Kasumi-1 (cell line): ENCODE measurements around the gene FHAD1.

ENCODE experiments used
- DNase-seq, 2 experiments: peaks; one replicate each; lab custom pipeline; 2025; lab: John Stamatoyannopoulos, UW

Gene FHAD1

DNA sequence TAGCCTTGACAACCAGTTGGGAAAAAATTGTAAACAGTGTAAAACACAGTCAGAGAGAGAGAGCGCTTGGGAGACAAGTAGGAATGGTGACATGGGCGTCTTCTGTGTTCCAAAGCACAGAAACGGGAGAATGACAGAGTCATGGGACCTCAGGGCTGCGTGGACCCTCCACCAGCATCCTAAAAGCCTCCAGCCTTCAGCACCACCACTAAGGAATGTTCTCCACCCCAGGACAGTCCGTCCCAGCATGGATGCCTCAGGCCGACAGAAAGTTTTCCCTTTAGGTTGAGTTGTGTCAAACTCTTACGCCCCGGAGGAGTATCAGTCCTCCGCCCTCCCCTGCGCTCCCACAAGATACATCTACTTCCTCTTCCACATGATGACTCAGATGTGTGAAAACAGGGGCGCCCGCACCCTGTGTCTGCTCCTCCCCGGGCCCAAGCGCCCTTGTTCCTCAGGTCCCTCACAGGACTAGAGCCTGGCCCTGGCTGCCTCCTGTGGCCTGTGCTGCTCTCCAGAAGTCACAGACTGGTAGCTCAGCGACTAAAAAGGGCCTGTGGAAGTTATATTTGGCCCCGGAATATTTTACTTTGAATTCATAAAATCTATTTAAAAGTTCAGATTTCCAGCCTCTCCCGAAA lies 98.8 kb downstream of the FHAD1 start:
- DNase-seq = peak; percentile 90 to 91

DNA sequence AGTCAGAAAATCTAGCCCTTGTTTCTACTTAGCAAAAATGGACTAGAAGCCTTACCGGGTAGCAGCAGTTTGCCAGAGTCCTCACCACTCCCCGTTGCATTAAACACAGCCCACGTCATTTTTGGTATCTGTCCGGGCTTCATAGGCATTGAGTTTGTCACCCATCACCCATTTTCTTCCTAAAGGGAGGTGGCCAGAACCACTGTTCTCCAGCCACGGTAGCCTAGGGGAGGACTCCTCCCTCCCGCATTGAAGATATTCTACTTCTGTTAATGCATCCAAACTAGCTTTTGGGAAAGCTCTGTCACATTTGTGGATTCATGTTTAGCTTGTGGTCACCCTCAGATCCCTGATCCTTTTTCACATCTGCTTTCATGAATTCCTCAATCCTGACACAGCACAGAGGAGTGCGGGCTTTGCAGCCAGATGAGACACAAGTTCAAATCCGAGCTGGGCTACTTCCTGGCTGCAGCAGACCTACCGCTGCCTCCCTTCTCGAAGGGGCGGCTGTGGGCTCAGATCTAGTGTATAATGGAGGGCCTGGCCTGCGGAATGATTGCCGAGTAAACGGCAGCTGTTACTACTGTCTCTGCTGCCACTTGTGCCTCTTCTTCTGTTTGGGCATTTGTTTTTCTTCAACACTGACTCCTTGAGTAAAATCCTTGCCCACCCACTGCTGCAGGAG lies 99.5 kb downstream of the FHAD1 start:
- no peak for DNase-seq

DNA sequence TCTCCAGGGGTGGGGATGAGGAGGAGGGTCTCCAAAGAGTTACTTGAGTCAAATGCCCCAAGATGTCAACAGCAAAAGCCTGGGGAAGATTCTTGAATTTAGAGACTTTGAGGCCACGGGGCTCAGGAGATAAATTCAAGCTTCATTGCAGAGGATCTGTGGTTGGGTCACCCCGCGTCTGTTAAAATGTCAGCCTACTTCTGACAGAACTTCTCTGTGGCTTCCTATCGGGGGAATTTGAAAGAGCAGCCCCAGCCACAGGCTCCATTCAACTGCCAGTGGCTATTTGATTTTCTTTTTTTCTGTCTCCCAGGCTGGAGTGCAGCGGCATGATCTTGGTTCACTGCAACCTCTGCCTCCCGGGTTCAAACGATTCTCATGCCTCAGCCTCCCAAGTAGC lies 100.2 kb downstream of the FHAD1 start:
- DNase-seq = peak in 1 of 2 experiments; percentile 12

DNA sequence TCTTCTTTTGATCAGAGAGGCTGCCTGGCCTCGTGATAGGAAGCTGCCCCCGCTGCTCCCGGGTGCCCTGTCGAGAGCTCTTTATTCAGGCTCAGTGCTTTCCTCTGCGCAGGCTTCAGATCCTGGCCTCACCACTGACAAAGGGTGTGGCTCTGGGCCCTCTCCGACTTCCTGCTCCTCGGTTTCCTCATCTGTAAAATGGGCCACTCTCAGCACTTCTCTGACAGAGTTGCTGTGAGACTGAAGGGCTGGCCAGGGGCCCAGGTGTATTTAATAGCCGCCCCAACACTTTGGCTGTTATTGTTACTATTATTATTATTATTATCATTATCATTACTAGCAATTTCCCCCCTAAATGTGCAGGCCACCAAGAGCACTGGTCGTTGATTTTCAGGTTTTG lies 101.6 kb downstream of the FHAD1 start:
- DNase-seq = no peak

DNA sequence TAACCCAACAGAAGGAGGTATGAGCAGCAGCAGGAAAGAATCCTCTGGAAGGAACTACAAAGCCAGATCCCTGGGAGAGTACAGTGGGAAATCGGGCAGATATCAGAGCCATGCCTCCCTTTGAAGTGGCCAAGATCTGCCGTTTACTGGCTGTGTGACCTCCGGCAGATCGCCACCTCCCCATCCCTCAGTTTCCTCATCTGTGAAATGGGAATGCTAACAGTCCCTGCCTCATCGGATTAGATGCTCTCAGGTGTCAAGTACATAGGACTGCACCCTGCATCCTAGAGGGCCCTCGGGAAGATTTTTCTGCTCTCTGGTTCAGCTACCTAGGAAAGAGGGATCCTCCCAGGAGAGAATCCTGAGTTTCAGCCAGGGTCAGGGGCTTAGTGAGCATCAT lies 102.1 kb downstream of the FHAD1 start:
- DNase-seq = no peak

DNA sequence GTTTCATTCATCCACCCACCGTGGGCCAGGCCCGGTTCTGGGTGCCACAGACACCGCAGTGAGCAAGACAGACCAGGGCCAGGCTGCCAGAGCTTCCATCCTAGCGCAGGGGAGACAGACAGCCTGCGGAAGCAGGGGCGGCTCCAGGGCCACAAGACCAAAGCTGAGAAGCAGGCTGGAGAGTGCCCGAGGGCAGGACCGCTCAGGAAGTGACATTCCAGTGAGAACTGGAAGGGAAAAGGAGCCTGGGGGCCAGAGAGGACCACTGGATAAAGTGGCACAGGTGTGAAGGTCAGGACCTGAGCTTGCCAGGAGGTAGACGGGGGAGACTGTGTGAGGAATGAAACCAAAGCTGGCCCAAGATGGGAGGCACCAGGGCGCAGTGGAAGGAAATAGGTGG lies 103.1 kb downstream of the FHAD1 start:
- no peak for DNase-seq

DNA sequence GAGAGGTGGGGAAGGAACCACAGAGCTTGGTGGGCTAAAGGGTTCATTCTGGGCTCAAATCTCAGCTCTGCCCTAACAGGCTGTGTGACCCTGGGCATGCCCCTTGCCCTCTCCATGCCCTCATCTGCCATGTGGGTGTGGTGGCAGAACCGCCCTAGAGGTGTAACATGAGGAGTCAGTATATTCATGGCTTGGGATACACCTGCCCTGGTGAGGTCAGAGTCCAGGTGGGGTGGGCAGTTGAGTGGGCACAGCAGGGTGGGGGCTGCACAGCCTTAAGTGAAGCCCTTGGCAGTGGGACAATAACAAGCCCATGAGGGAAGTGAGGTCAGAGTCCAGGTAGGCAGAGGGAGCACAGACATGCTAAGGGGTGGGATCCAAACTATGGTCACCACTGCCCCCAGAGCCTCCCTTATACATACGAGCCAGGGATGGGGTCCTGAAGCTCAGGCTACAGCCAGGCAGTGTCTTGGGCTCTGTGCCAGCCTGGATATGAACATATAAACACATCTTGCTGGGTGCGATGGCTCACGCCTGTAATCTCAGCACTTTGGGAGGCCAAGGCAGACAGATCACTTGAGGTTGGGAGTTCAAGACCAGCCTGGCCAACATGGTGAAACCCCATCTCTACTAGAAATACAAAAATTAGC lies 103.7 kb downstream of the FHAD1 start:
- DNase-seq = no peak

DNA sequence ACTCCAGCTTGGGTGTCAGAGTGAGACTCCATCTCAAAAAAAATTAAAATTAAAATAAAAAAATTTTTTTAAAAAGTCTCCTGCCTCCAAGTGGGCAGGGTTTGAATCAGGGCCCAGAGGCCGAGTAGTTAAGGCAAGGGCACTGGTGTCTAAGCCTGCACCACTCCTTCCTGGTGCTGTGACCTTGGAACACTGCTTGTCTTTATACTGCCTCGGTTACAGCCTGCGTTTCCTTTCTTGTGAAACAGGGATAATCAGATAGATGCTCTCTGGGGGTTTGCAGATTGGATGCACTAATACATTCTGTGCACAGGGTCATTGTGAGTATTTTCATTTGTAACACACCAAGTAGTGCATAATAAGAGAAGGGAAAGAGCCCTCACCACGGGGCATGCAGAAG lies 104.3 kb downstream of the FHAD1 start:
- no peak for DNase-seq

DNA sequence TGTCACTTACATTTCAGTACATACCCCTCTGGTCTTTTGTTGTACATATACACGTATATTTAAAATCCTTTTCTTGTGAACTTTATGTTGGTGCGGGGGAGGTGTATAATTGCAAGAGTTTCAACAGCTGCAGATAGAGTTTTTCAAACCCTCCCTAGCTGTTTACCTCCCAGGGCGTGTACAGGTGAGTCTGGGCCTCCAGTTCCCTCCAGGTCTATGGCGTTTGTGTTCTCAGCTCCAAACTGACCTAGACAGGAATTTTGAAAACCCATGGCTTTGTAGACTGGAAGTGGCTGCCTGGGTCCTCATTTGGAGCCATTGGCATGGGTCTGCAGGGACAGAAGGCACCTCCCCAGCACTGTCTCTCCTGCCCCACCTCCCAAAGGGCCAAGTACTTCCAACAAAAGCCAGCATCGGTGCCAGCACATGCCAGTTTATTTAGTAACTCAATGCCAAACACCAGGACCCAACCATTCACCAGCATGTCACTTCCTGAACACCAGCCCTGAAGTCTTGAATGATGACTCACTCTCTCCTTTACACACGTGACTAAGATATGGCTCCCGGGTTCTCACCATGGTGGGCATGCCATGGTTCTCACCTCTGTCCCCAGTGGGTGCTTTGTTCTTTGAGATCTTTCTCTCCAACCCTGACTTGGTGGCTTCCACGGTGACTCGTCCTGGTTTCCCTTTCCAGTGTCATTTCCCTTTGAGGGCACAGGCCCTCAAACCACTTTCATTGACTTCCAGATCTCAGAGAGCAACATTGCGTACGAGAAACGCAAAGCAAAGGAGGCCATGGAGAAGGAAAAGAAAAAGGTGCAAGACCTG lies 105.3 kb downstream of the FHAD1 start:
- DNase-seq = peak; percentile 41 to 45

DNA sequence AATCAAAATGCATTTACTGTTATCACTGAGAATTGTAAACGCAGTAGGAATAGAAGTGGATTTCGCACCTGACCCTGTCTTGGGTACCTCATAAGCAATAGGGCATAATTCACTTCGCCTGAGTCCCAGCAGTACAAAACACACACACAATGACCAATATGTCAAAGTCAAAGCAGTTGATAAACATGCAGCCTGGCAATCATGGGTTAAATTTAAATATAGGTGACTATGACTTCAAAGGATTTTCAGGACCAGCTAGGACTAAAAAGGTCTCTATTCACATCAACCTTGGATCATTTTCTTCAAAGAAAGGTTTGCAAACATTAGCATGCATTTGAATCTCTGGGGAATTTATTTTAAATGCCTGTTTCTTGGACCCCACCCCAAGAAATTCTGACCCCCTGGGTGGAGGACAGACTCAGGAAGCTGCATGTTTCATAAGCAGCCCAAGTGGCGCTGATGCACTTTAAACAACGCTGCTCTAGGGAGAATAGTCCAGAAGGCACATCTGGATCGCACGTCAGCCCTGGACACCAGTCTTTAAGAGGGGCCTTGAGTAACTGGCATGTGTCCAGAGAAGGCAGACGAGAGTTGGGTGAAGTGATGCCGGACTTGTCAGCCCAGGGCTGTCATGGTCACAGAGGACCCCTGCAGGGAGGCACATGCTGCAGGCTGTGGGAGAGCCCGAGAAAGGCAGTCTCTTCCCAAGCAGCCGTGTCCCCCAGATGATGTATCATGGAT lies 107.0 kb downstream of the FHAD1 start:
- no peak for DNase-seq

DNA sequence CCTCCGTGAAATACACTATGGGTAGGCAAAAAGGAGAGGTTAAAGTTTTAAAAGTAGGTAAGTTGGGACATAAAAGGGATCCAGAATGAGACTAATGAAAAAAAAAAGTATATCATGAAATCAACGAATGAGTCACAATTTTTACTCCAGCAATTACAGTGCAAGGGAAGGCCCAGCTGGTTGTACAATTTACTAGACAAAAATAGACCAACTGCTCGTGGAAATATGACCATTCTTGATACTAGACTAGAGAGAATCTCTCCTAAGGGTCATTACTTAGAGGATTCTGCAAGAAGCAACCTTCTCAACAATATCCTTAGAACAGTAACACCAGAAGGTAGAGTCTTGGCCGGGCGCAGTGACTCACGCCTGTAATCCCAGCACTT lies 107.5 kb downstream of the FHAD1 start:
- DNase-seq = no peak

DNA sequence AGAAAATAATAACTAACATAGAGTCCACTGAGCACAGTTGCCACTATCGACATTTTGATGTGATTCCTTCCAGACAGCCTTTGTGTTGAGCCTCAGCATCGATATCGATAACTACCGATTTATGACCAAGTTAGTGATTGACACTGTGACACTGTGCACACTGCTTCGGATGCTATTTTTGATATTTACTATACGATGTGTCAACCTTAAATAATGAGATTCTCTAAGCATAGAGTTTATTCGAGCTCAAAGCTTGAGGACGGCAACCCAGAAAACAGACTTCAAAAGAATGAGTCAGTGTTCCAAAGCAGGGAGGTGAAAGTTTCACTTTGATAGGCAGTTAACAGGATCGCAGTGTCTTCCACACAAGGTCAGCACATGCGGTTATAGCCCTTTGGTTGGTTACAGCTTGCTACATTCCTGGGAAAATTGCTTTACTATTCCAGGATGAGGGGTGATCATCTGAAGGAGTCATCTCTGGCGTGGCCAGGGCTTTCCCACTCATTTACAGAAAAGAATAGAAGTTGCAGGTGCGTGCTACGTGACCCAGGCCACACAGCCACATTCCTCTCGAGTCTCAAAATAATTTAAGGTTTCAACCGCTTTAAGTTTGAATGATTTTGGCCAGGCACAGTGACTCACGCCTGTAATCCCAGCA lies 109.1 kb downstream of the FHAD1 start:
- no peak for DNase-seq

DNA sequence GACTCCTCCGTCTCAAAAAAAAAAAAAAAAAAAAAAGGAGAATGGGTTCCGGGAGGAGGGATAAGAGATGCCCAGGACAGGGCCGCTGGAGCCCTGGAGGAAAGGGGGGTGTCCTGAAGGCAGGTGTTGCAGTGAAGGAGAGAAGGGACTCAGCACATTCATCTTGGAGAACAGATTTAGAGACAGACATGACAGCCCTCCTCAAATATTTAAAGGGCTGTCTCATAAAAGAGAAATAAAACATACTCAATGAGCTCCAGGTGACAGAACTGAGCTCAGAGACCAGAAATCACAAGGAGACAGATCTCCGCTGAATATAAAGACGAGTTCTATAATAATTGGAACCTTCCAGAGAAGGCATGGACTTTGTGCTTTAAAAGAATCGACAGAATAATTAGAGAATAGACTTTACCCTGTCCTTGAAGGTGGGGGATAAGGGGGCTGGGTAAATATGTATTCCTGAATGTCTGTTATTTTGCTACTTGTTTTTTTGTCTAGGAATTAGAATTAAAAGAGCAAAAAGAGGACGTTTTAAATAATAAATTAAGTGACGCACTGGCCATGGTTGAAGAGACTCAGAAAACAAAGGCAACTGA lies 110.7 kb downstream of the FHAD1 start:
- DNase-seq = no peak

DNA sequence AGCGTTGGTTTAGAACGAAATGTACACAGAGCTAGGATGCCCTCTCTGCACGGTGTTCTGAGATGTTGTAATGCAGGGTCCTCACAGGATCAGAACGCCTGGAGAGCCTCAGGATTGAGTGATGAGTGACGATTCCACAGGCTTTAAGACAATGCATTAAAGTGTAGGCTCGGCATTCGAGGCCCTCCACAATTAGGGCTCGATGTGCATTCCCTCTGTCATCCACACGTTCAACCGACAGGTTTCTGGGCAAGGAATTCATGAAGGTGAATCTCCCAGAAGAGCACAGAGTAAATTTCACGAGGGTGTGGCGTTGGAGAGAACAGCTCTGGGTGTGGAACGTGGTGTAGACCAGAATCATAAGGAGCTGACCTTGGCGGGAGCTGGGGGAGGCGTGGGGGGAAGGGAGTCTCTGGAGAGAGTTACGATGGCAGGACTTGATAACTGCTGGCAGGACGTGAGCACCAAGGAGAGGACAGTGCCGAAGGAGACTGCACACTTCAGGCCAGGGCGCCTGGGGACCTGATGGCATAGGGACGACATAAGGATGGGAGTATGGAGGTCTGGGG lies 111.6 kb downstream of the FHAD1 start:
- DNase-seq = no peak

DNA sequence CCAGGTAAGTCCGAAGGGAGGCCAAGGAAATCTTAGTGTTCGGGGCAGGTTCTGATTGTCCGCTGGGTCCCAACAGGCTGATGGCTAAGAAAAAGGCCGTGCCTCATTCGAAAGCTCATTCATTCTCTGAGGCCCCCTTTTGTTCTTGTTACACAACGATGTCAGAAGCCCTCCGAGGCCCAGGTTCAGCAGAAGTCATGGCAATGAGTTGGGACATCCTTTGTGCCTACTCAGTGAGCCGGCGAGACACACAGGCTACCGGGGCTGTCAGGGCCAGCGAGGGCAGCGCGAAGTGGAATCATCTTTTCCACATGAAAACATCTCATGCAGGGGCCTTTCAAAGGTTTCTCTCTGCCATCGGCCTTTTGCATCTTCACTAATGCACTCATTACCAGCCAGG lies 113.7 kb downstream of the FHAD1 start:
- no peak for DNase-seq

DNA sequence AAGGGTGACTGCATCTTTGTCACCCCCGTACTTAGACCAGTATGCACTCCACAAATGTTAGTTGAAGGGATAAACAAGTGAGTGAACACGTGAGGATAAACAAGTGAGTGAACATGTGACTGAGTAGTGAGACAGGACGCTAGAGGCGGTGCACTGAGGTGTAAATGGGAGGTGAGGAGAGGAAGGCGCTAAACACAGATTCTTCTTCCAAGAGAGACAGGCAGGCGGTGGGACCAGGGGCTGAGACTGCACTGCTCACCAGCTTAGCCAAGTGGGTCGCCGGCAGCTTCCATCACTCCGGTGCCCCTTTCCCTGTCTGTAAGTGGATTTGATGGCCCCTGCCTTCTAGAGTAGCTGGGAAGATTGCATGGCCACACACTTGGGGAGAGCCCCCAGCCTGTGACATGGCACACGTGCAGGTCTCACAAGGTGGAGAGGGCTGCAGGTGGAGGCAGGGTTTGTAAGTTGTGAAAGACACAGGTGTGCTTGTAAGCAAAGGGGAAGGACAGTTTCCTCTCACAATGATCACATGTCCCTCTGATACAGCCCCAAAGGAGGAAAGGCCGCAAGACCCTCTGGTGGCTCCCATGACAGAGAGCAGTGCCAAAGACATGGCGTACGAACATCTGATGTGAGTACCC lies 115.2 kb downstream of the FHAD1 start:
- no peak for DNase-seq

DNA sequence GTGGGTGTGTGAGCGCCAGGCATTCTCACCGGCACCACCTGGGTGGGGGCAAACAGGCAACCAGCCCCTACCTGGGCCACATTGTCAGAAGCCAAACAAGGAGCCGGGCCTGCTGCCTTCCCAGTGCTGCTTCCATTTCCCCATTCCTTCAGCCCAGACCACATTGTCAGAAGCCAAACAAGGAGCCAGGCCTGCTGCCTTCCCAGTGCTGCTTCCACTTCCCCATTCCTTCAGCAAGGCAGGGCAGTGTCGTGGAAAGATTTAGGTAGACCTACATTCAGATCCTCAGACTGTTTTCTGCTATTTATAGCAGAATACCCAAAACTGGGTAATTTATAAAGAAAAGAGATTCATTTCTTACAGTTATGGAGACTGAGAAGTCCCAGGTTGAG lies 115.7 kb downstream of the FHAD1 start:
- DNase-seq = no peak

DNA sequence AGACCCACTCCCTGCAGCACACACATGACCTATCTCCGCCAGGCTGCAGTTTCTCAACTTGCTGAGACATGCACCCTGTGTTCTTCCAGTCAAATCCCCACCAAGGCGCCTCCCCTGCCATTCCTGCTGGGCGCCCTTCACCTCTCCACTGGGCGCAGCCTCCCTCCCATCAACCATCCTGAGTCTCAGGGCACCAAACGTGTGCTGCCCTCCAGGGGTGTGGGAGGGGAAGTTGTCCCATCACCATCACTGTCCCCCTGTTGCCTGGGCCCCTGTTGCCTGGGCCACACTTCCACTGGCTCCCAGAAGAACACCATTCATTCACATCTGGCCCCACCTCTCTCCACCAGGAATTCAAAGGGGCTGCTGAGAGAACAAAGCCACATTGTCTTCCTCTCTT lies 117.7 kb downstream of the FHAD1 start:
- no peak for DNase-seq

DNA sequence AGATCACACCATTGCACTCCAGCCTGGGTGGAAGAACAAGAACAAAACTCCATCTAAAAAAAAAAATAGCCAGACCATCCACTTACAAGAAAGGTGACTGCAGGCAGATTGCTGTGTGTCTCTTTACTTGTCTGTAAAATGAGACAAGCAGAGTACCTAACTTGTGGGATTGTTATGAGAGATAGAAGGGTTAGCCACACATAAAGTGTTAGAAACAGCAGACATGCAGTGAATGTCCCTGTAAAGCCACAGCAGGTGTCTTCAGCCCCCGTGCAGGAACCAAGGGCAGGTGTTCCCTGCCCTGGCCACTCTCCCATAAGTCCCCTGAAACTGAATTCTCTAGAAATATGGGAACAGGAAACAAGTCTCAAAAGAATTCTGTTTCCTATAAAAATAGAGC lies 121.9 kb downstream of the FHAD1 start:
- DNase-seq = no peak

DNA sequence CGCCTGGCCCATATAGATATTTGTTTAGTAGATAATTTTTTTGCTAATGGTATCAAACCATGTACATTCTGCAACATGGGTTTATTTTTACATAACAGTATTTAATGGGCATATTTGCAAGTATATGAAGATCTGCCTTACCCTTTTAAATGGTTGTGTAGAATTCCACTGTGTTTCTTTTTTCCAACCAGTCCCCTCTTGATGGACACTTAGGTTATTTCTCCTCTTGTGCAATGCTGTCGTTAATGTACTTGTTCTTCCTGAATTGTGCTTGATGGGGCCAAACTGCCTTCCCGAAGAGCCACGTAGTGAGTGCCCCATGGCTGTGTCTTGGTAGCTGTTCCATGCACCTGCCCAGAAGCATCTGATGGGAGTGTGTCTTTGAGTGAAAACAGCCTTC lies 123.2 kb downstream of the FHAD1 start:
- DNase-seq = no peak
